Stimulated activated CD8-positive, alpha-beta memory T cell treated with anti-CD3 and anti-CD28 coated beads, Interleukin-15, amount 100 ng/mL, for 4 hours (primary cell): ENCODE measurements around the gene MICAL2.

Experiments used
- DNase-seq, 2 donors: peaks; one replicate each; pipeline ENCODE4 v3.0.0-alpha.2; 2020; ENCODE audit warnings: low read depth in 2 of 2

The MICAL2 gene

GRCh38 chr11:12246147-12246546 is 135.8 kb downstream of the MICAL2 start:
- no peak for DNase-seq

GRCh38 chr11:12246989-12247388 is 136.6 kb downstream of the MICAL2 start:
- DNase-seq = no peak

- no peak for DNase-seq
Observed at GRCh38 chr11:12247543-12248254, 137.3 kb downstream of the MICAL2 start.

GRCh38 chr11:12248330-12248729 is 137.9 kb downstream of the MICAL2 start:
- no peak for DNase-seq

GRCh38 chr11:12249590-12250260 is 139.3 kb downstream of the MICAL2 start:
- no peak for DNase-seq

- no peak for DNase-seq
Observed at GRCh38 chr11:12251666-12252560, 141.5 kb downstream of the MICAL2 start.

GRCh38 chr11:12253843-12254281 is 143.5 kb downstream of the MICAL2 start:
- DNase-seq = no peak

GRCh38 chr11:12258451-12258850 is 148.1 kb downstream of the MICAL2 start:
- DNase-seq = no peak

GRCh38 chr11:12259956-12260355 is 149.6 kb downstream of the MICAL2 start:
- no peak for DNase-seq

- DNase-seq = no peak
Observed at GRCh38 chr11:12260731-12261521, 150.5 kb downstream of the MICAL2 start.

- DNase-seq = no peak
Observed at GRCh38 chr11:12261551-12261950, 151.2 kb downstream of the MICAL2 start.

- no peak for DNase-seq
Observed at GRCh38 chr11:12263141-12263693, 152.8 kb downstream of the MICAL2 start.

GRCh38 chr11:12264361-12264760 is 154.0 kb downstream of the MICAL2 start:
- no peak for DNase-seq

- DNase-seq = no peak
Observed at GRCh38 chr11:12266132-12266531, 155.7 kb downstream of the MICAL2 start.

- DNase-seq = no peak
Observed at GRCh38 chr11:12266943-12267342, 156.6 kb downstream of the MICAL2 start.

- no peak for DNase-seq
Observed at GRCh38 chr11:12267921-12268320, 157.5 kb downstream of the MICAL2 start.

- no peak for DNase-seq
Observed at GRCh38 chr11:12269104-12269441, 158.7 kb downstream of the MICAL2 start.

- no peak for DNase-seq
Observed at GRCh38 chr11:12269446-12270214, 159.2 kb downstream of the MICAL2 start.

GRCh38 chr11:12270215-12270797 is 159.9 kb downstream of the MICAL2 start:
- no peak for DNase-seq

GRCh38 chr11:12270817-12271216 is 160.4 kb downstream of the MICAL2 start:
- DNase-seq = no peak
